ENCODE data around the gene YPEL4.
"Not testable (repeated sequence)": the region's sequence is repeated elsewhere in the genome, so short reads cannot be mapped to it uniquely, and the experiment has no call there.

YPEL4 gene, protein sequence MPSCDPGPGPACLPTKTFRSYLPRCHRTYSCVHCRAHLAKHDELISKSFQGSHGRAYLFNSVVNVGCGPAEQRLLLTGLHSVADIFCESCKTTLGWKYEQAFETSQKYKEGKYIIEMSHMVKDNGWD

DNA sequence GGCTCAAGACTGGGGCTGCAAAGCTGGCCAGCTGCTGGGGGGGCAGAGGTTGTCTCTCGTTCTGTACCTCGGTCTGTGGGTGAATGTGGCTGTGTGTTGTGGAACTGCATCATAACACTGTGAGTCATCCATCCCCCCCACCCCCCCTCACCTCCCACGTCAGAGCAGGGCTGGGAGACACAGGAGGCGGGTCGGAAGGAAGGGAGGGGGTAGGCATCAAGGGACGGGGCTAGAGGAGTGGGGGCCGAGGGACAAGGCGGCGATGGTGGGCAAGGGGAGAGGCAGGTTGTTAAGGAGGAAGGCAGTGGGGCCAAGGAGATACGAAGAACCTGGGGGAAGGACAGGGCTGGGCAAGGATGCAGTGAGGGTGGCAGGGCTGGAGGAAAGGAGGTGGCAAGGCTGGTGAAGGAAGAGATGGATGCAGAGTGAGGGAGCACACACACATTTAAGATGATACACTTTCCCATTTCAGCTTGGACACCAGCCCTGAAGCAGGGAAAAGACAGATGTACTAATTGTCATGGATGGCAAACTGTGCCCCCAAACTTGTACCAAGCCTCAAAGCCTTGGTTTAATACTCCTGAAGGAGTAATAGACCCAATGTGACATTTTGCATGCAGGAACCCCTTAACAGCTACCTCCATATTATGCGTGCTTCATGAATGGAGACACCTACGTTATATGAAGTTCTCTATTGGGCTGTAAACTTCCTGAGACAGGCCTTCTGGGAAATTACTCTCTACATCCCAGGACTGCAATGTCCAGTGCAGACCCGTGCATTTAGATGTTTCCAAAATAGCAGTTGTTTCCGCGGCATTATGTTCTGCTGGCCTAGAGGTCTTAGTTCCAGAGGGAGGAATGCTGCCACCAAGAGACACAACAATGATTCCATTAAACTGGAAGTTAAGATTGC lies at the start of gene YPEL4:
Gene YPEL4 (minus strand): TSS at position 87 of the 913 bp plus-strand sequence. CDS start 2,805 bp downstream, outside the sequence.
- DNase-seq: peak; percentile 54 to 95 (median 70)
- intact Hi-C loops (cut with DNase I): no loop called here

DNA sequence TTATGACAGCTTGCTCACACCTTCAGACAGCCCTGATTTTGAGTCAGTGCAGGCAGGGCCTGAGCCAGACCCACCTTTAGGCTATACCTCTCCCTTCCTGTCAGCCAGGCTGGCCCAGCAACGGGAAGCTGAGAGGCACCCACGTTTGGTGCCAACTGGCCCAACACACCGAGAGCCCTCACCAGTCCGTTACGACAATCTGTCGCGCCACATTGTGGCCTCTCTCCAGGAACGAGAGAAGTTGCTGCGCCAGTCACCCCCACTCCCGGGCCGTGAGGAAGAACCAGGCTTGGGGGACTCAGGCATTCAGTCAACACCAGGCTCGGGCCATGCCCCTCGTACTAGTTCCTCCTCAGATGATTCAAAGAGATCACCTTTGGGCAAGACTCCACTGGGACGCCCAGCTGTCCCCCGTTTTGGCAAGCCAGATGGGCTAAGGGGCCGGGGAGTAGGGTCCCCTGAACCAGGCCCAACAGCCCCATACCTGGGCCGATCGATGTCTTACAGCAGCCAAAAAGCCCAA lies 49.2 kb upstream of the YPEL4 start:
- intact Hi-C loops (cut with DNase I): no loop called here
- peak in 1 of 10 donors; percentile 75 for DNase-seq

DNA sequence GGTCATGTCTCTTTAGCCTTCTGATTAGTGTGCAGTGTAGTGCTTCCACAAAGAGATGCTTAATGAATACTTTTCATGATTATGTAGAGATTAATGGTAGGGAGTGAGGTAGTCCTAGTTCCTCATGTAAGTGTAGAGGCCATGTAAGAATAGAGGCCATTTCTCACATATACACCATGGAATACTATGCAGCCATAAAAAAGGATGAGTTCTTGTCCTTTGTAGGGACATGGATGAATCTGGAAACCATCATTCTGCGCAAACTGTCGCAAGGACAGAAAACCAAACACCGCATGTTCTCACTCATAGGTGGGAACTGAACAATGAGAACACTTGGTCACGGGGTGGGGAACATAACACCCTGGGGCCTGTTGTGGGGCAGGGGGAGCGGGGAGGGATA lies 40.8 kb upstream of the YPEL4 start:
- intact Hi-C loops (cut with DNase I); DNase-seq: not testable (repeated sequence)

DNA sequence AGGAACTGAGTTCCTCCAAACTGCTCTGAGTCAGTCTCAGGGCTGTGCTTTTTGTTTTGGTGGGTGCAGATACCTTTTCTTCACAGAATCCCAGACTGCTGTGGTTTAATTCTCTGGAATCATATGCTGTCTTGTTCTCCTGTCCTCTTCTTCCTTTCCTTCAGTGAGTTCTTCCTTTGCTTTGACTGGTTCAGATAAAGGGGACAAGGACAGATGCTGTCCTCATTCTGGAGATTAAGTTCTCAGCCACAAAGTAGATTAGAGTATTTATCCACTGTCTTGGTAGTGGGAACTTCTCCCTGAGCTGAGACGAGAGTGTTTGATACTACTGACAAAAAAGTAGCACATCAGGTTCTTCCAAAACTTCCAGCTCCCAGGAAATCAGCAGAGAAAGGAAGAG lies 31.5 kb upstream of the YPEL4 start:
- no peak for DNase-seq
- intact Hi-C loops (cut with DNase I): no loop called here

DNA sequence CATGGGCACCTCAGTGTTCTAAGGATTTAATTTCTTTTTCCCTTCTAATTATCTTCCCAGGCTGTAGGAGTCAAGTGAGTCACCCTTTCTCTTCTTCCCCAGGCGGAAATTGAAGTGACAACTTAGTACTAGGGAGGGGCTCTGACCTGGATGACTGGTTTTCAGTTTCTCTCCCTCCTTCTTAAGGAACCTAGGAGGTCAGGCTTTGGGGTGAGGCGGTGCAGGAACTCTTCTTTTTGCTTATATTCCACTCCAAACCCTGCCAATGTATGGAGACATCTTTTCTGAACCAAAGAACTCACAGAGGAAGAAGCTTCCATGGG lies 30.8 kb upstream of the YPEL4 start:
- intact Hi-C loops (cut with DNase I): no loop called here
- DNase-seq: no peak

DNA sequence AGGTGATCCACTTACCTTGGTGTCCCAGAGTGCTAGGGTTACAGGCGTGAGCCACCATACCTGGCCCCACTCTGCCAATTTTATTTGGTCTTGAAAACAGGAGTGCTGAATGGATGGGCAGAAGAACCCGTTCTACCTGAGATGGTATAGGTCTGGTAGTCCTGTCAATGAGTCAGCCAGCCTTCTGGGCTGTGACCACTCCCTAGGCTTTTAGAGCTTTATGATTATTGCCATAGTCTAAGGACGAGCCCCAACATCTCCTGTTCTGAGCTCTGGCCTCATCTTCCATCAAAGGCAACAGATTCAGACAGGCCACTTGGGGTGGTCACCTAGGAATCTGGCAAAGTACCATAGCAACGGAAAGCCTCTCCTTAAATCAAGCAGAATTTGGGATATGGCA lies 29.7 kb upstream of the YPEL4 start:
- intact Hi-C loops (cut with DNase I): no loop called here

DNA sequence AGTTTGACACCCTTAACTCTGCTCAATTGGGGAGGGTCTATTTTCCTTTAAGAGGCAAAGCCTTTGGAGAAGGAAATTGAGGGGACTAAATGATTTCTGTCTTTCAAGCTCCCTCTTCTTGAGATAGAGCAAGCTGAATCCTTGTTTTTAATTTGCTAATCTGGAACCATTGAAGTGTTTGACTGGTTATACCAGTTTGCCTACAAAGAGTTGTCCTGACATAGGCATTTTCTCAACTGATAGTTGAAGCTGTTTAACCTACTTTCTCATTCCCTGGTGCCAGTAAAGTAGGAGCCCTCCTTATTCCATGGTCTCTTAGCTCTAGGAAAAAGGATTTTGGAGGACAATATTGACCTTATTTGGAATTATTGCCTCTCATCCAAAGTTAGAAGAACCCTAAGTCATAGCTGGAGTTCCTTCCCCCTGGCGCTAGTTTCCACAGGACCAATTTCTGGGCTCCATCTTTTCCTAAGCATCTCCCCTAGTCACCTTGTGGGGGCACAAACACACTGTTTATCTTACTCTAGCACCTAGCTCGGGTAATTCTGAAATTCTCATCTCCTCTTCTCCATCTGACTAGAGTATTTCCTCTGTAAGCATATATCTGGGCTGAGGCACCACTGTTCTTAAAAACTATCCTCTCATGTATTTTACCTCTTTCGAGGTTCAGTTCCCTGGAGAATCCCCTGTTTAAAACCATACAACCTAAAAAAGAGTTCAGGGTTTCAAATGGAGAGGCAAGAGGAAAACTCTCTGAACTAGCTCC lies 25.6 kb upstream of the YPEL4 start:
- DNase-seq: no peak
- intact Hi-C loops (cut with DNase I): no loop called here

More for the DNA sequence above, 29.7 kb upstream of the YPEL4 start:
- DNase-seq: no peak

DNA sequence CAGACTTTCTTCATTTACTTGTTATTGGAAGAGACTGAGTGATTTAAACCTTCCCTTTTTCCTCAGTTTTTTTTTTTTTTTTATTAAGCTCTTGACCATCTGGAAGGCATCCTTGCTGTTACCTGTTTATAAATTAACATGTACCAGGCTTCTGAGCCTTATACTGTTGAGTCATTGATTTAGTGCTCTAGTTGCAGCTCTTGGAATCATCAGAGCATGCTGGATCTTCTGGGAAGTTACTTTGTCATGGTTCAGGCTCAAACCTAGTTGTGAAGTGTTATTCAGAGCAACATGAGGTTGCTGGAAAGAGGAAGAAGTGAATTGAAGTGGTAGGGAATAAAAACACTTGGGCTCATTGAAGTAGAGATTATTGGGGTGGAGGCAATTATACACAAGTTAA lies 24.5 kb upstream of the YPEL4 start:
- no peak for DNase-seq
- intact Hi-C loops (cut with DNase I): no loop called here

DNA sequence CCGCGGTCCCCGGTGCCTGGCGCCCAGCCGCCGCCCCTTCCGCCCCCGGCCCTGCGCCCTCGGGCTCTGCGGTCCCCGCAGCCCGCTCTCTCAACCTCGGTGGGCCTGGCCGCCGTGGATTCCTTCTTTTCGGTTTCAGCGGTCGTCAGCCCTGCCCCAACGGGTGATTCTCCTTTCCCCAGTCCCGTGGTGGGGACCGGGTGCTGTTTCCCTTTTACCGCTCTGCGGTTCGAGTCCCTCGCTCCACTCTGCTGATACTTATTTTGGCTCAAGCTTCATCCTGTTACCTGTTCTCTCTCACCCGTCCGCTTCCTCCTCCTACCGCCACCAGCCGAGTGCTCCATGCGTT lies 18.7 kb upstream of the YPEL4 start:
- DNase-seq: no peak
- intact Hi-C loops (cut with DNase I): no loop called here

DNA sequence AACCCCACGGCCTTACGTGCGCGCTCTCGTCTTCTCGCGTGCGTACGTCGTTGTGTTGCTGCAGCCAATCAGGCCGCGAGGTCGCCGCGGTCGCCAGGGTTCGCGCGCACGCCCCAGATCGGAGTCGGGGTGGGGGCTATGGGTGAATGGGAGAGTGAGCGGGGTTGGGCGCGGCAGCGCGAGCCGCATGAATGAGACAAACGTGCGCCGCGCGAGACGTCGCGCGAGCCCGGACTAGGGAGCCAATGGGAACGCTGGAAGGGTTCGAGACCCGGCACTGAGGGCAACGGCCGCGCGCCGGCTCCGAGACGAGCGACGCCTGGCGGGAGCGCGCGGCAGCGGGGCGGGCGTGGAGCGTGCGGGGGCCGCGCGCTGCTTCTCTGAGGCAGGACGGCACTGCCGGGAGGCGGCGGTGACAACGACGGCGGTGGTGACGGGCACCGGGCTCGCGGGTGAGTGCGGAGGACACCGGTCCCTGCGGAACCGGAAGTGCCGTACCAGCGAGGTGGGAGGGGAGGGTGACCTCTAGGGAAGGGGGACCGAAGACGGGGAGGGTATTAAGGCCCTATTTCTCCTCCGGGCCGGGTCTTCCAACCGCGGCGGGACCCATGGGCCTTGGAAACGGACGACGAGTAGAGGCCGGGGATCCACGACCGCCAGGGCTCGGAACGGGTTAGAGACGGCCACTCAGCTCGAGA lies 18.2 kb upstream of the YPEL4 start, which contains the start of gene ZDHHC5:
Gene ZDHHC5 (plus strand): TSS at position 379 of the 698 bp plus-strand sequence. CDS start 4,977 bp downstream, outside the sequence.
- intact Hi-C loops (cut with DNase I): loop anchor here (1.0 to 2.0 kb wide), 3 partner anchors 11 to 132 kb away; partner anchors contain the start of genes CLP1, MED19 and TMX2
- DNase-seq: peak; percentile 98 to 100 (median 100)

DNA sequence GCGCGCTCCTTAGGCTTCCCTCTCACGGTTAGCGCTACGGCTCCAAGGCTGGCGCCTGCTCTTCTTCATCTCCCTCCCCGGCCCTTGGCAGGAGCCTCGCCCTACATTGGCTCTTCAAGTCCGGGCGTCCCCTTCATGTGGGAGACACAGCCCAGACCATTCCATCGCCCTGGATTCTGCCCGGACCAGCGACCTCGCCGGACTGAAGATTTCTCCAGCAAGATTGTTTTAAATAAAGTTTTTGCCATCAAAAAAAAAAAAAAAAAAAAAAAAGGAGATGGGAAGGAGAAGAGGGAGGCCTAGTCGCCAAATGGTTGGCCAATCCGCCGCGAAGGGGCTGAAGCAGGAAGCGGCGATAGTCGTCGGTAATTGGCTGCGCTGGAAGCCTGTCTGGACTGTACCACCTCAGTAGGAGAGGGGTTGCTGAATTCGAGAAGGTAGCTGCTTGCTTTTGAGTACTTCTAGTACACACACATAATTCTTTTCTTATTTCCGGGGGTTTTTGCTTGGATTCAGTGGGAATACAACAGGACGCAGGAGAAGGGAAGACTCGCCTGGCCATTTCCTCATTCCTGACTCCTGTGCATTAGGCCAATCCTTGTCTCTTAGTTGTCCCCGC lies 17.5 kb upstream of the YPEL4 start:
- DNase-seq: peak; percentile 95 to 99 (median 97)
- intact Hi-C loops (cut with DNase I): loop anchor here (1.0 to 2.0 kb wide), 3 partner anchors 10 to 133 kb away; partner anchors contain the start of genes CLP1, MED19 and TMX2

DNA sequence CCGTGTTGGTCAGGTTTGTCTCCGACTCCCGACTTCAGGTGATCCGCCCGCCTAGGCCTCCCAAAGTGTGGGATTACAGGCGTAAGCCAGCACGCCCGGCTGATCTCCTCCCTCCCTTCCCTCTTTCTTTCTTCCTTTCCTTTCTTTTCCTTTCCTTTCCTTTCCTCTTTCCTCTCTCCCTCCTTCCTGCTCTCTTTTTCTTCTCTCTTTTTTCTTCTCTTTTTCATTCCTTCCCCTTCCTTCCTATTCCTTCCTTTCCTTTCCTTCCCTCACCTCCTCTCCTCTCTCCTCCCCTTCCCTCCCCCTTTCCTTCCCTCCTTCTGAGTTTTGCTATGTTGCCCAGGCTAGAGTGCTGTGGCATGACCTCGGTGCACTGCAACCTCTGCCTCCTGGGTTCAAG lies 14.3 kb upstream of the YPEL4 start:
- intact Hi-C loops (cut with DNase I): no loop called here
- DNase-seq: peak in 1 of 10 donors; percentile 43

DNA sequence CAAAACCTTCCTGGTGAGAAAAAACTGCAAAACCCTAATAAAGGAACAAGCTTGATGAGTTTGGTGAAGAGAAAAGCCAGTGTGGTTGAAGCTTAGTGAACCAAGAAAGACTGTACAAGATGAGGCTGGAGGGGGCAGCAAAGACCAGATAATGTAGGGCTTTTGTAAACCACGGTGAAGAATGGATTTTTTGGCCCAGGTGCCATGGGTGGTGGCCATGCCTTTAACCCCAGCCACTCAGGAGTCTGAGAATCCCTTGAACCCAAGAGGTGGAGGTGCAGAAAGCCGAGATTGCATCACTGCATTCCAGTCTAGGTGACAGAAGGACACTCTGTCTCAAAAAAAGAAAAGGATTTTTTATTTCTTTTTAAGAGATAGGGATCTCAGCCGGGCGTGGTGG lies 13.2 kb upstream of the YPEL4 start:
- intact Hi-C loops (cut with DNase I): no loop called here
- no peak for DNase-seq

DNA sequence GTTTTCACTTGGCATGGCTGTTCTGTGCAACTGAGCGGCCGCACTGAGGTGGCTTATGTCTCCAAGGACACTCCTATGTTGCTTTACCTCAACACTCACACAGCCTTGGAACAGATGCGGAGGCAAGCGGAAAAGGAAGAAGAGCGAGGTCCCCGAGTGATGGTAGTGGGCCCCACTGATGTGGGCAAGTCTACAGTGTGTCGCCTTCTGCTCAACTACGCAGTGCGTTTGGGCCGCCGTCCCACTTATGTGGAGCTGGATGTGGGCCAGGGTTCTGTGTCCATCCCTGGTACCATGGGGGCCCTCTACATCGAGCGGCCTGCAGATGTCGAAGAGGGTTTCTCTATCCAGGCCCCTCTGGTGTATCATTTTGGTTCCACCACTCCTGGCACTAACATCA lies 10.0 kb upstream of the YPEL4 start:
- intact Hi-C loops (cut with DNase I): no loop called here

DNA sequence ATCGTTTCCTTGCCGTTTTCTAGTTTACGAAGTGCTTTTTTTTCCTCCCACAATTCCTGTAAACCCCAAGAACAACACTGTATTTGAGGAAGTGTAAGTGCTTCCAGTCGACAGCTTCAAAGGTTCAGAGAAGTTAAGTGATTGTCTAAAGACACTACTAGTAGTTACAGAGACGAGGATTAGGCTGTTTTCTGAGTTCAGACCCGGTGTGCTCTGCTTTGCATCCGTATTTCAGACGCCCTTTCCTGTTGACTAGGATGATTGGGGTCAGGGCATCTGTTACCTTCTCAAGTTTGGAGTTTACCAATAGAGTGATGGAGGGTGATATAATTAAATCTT lies 8.3 kb upstream of the YPEL4 start:
- no peak for DNase-seq
- intact Hi-C loops (cut with DNase I): no loop called here

More for the DNA sequence above, 10.0 kb upstream of the YPEL4 start:
- DNase-seq: peak in 1 of 10 donors; percentile 53

DNA sequence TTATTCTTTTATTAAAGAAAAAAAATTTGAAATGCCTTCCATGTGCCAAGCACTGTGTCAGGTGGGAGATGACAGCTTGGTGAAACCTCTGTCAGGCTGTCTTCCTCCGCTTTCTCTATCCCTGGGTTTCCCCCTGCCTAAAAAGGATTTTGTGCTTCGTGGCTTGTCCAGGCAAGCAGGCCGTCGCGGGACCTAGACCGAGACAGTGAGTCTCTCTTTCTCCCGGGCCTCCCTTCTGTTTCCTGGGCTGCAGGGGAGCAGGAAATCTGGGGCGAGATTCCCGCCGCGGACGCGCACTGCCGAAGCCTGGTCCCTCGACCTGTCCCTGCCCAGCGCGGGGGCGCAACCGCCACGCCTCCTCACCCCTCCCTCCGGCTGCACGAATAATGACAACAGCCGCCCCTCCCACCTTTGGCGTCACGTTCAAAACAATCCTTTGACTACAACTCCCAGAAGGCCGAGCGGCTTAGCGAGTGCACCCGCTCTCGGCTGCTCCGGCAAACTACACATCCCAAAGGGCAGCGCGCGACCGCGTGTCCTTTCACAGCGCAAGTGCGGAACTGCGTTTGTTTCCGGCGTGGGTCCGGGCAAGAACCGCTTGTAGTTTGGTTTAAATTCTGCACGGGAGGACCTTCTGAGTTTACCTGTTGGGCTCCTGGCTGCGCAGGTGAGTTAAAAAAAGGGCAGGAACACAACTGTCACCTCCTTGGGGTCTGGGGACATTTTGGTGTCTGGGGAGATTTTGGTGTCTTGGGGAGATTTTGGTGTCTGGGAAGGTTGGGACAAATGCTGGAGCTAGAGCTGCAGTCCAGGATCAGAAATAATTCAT lies 7.7 kb upstream of the YPEL4 start, which contains the start of gene CLP1:
Gene CLP1 (plus strand): TSS at position 569 of the 829 bp plus-strand sequence. CDS start 1,715 bp downstream, outside the sequence.
- peak; percentile 99 to 100 (median 100) for DNase-seq
- intact Hi-C loops (cut with DNase I): loop anchor here (1.0 kb wide), 1 partner anchor 10 kb away; no protein-coding TSS in a partner anchor

DNA sequence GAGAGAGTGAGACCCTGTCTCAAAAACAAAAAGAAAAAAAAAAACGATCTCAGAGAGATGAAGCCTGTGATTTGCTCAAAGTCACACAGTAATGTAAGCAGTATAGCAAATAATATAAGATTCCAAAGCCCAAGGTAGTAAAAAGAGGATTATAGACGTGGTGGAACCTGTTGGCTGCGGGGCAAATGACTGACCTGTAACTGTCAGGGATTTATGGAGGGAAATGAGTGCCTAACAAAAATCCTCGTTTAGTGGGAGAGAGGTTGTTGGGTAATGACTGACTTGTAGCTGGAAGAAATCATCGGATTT lies 7.1 kb upstream of the YPEL4 start:
- intact Hi-C loops (cut with DNase I): loop anchor here (1.0 kb wide), 1 partner anchor 10 kb away; no protein-coding TSS in a partner anchor
- DNase-seq: no peak

DNA sequence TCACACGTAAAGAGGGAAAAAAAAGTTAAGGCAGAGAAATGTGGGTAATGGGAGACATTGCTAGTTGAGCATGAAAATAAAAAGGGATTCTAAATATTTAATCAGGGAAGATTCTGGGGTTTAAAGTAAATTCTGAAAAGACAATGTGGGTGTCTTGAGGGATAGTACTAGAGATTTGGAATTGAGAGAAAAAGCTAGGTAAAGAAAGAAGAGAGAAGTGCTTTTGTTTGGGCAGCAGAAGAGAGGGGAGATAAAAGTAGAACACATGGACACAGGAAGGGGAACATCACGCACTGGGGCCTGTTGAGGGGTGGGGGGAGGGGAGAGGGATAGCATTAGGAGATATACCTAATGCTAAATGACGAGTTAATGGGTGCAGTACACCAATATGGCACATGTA lies 3.5 kb upstream of the YPEL4 start:
- intact Hi-C loops (cut with DNase I): no loop called here
- DNase-seq: no peak

DNA sequence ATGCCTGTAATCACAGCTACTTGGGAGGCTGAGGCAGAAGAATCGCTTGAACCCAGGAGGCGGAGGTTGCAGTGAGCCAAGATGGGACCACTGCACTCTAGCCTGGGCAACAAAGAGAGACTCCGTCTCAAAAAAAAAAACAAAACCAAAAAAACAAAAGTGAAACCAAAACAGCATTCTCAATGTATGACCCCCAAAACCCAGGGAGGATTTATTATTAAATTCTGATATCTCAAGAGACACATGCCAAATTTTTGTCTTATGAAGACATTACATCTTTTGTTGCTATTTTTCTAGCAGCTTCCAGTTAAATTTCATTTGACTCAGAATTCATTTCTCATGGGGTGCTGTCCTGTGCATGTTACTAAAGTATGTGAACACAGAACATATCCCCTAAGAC lies 3.0 kb upstream of the YPEL4 start:
- intact Hi-C loops (cut with DNase I): no loop called here
- no peak for DNase-seq
